ENCODE measurements around the gene ZNF692.

The ZNF692 gene

GRCh38 chr1:248844526-248844925 is 14.4 kb downstream of the ZNF692 start:
- no peak for TF ChIP-seq CTCF (IDR thresholded peaks at IDR 0.05; ENCODE audit: low read depth, low read length, missing control alignments)
- DNase-seq (ENCODE audit: low read depth): no peak
- no peak overlapping the region for H3K4me3 ChIP-seq (ENCODE audit: low read depth, low read length)
- in situ Hi-C loops (cut with HindIII; ENCODE audit: low sequenced_read_pairs): no loop called here

- TF ChIP-seq CTCF (IDR thresholded peaks at IDR 0.05; ENCODE audit: low read depth, low read length, missing control alignments): no peak
- DNase-seq (ENCODE audit: low read depth): no peak
- no peak overlapping the region for H3K4me3 ChIP-seq (ENCODE audit: low read depth, low read length)
- in situ Hi-C loops (cut with HindIII; ENCODE audit: low sequenced_read_pairs): no loop called here
These were observed 15.2 kb downstream of the ZNF692 start for GRCh38 chr1:248843687-248844086.

GRCh38 chr1:248842781-248843331 is 16.0 kb downstream of the ZNF692 start:
- TF ChIP-seq CTCF (IDR thresholded peaks at IDR 0.05; ENCODE audit: low read depth, low read length, missing control alignments): no peak
- H3K4me3 ChIP-seq (ENCODE audit: low read depth, low read length): no peak overlapping the region
- no peak for DNase-seq (ENCODE audit: low read depth)
- in situ Hi-C loops (cut with HindIII; ENCODE audit: low sequenced_read_pairs): no loop called here

- DNase-seq (ENCODE audit: low read depth): no peak
- H3K4me3 ChIP-seq (ENCODE audit: low read depth, low read length): no peak overlapping the region
- peak; percentile 53 for TF ChIP-seq CTCF (IDR thresholded peaks at IDR 0.05; ENCODE audit: low read depth, low read length, missing control alignments)
- in situ Hi-C loops (cut with HindIII; ENCODE audit: low sequenced_read_pairs): no loop called here
These were observed 17.0 kb downstream of the ZNF692 start for GRCh38 chr1:248841702-248842395.

- DNase-seq (ENCODE audit: low read depth): no peak
- H3K4me3 ChIP-seq (ENCODE audit: low read depth, low read length): no peak overlapping the region
- TF ChIP-seq CTCF (IDR thresholded peaks at IDR 0.05; ENCODE audit: low read depth, low read length, missing control alignments): no peak
- in situ Hi-C loops (cut with HindIII; ENCODE audit: low sequenced_read_pairs): no loop called here
These were observed 17.9 kb downstream of the ZNF692 start for GRCh38 chr1:248840946-248841345.

GRCh38 chr1:248839168-248839555 is 19.7 kb downstream of the ZNF692 start:
- in situ Hi-C loops (cut with HindIII; ENCODE audit: low sequenced_read_pairs): no loop called here
- no peak for TF ChIP-seq CTCF (IDR thresholded peaks at IDR 0.05; ENCODE audit: low read depth, low read length, missing control alignments)

More at GRCh38 chr1:248839168-248839555, 19.7 kb downstream of the ZNF692 start:
- peak overlapping the region; percentile 77 for H3K4me3 ChIP-seq (ENCODE audit: low read depth, low read length)
- DNase-seq (ENCODE audit: low read depth): no peak
